Neural progenitor cell (in vitro differentiated cells): Measurements from ENCODE around the gene PCSK1N. TPM values are rescaled to one million over a fixed set of nuclear protein-coding genes. Genes with fewer than 3 reads are reported as not detected.
"Not testable (repeated sequence)": the region's sequence is repeated elsewhere in the genome, so short reads cannot be mapped to it uniquely, and the experiment has no call there.

Source experiments
- DNase-seq: peaks from one replicate; pipeline ENCODE4 v3.0.0-alpha.2; 2016; ENCODE audit warnings: low spot score
- H2AFZ ChIP-seq: fragments of 200-600 bp; sonication (generic); replicated peaks from 2 replicates; pipeline ENCODE4 v1.6.1; 2016; ENCODE audit warnings: antibody characterized with exemption
- H3F3A ChIP-seq: fragments of 200-600 bp; sonication (generic); 2 replicates; pipeline ENCODE4 v1.6.1; 2016; ENCODE audit warnings: antibody characterized with exemption, low read depth
- H3K27ac ChIP-seq: fragments of 200-600 bp; sonication (generic); 2 replicates; pipeline ENCODE4 v1.5.1; 2016; ENCODE audit warnings: mild to moderate bottlenecking
- H3K27me3 ChIP-seq: fragments of 200-600 bp; sonication (generic); 2 replicates; pipeline ENCODE4 v1.6.1; 2016; ENCODE audit warnings: mild to moderate bottlenecking, moderate library complexity
- H3K36me3 ChIP-seq: fragments of 200-600 bp; sonication (generic); 2 replicates; pipeline ENCODE4 v1.5.1; 2016
- H3K4me1 ChIP-seq: fragments of 200-600 bp; sonication (generic); 2 replicates; pipeline ENCODE4 v1.6.1; 2016; ENCODE audit warnings: mixed run types
- H3K4me2 ChIP-seq: fragments of 200-600 bp; sonication (generic); 2 replicates; pipeline ENCODE4 v1.6.1; 2016
- H3K4me3 ChIP-seq: fragments of 200-600 bp; sonication (generic); 2 replicates; pipeline ENCODE4 v1.5.1; 2016
- H3K79me2 ChIP-seq: fragments of 200-600 bp; sonication (generic); 2 replicates; pipeline ENCODE4 v1.6.1; 2016; ENCODE audit warnings: low read depth
- H3K9ac ChIP-seq: fragments of 200-600 bp; sonication (generic); 2 replicates; pipeline ENCODE4 v1.6.1; 2016
- H3K9me3 ChIP-seq: fragments of 200-600 bp; sonication (generic); 2 replicates; pipeline ENCODE4 v1.5.1; 2016; ENCODE audit warnings: low read depth
- H4K20me1 ChIP-seq: fragments of 200-600 bp; sonication (generic); 2 replicates; pipeline ENCODE4 v1.6.1; 2016; ENCODE audit warnings: low read depth
- H3K27ac Mint-ChIP-seq: 3 replicates; pipeline ENCODE4 v1.8.0; 2021; ENCODE audit warnings: mixed read lengths
- H3K27me3 Mint-ChIP-seq: 2 replicates; pipeline ENCODE4 v1.8.0; 2022; ENCODE audit warnings: low read depth, mild to moderate bottlenecking, inconsistent platforms, moderate library complexity, mixed read lengths; ENCODE audit not compliant: insufficient read depth
- H3K36me3 Mint-ChIP-seq: 3 replicates; pipeline ENCODE4 v1.8.0; 2021; ENCODE audit warnings: mixed read lengths
- H3K4me1 Mint-ChIP-seq: 3 replicates; pipeline ENCODE4 v1.8.0; 2021; ENCODE audit warnings: mixed read lengths
- H3K4me3 Mint-ChIP-seq: 3 replicates; pipeline ENCODE4 v1.8.0; 2021; ENCODE audit warnings: mild to moderate bottlenecking, moderate library complexity, mixed read lengths
- H3K9me3 Mint-ChIP-seq: 3 replicates; pipeline ENCODE4 v1.8.0; 2020; ENCODE audit warnings: mixed read lengths
- CTCF ChIP-seq: fragments of 200-600 bp; sonication (generic); IDR thresholded peaks from 2 replicates; pipeline ENCODE4 v1.5.1; 2017; ENCODE audit warnings: antibody characterized with exemption, mild to moderate bottlenecking
- EZH2 ChIP-seq: fragments of 200-600 bp; sonication (generic); IDR thresholded peaks from 2 replicates; pipeline ENCODE4 v1.6.1; 2017; ENCODE audit warnings: antibody characterized with exemption, mild to moderate bottlenecking, moderate library complexity
- EZH2phosphoT487 ChIP-seq: fragments of 200-600 bp; sonication (generic); IDR thresholded peaks from 2 replicates; pipeline ENCODE4 v1.6.1; 2017; ENCODE audit warnings: antibody characterized with exemption
- total RNA-seq: library from RNA; depleted of rRNA; stranded (reverse); fragments of >200 nt; gene quantifications from 2 replicates; pipeline ENCODE4 v1.2.3, GENCODE V29; 2015; ENCODE audit warnings: low replicate concordance

PCSK1N gene
- total RNA-seq: 2.4 TPM in 1 of 2 replicates, not detected in the other

- Mint-ChIP-seq H3K27ac (no peak within 1 kb of the TSS), H3K4me3 (peak within 1 kb of the TSS; percentile 88), H3K9me3 (peaks cover 13% of the 10 kb centered on the region), H3K4me1 (peaks cover 16% of the 10 kb centered on the region), H3K27me3 (peaks cover 26% of the 10 kb centered on the region), H3K36me3 (no peaks in the 10 kb centered on the region)
- TF ChIP-seq EZH2phosphoT487: no peak
- no peak for TF ChIP-seq CTCF
- TF ChIP-seq EZH2: no peak
- Histone ChIP-seq H3K27ac (no peak within 1 kb of the TSS), H3K27me3 (peaks cover 70% of the 10 kb centered on the region), H2AFZ (no peak within 1 kb of the TSS), H3K9me3 (no peaks in the 10 kb centered on the region), H3K79me2 (no peaks in the 10 kb centered on the region), H3K4me1 (no peaks in the 10 kb centered on the region), H3K9ac (no peak within 1 kb of the TSS), H3F3A (no peaks in the 10 kb centered on the region), H3K4me3 (peak within 1 kb of the TSS; percentile 44), H3K4me2 (peak within 1 kb of the TSS; percentile 80), H3K36me3 (no peaks in the 10 kb centered on the region), H4K20me1 (no peaks in the 10 kb centered on the region)
- DNase-seq: peak; percentile 51
Observed at GRCh38 chrX:48835524-48836329, at the start of gene PCSK1N. TSS of gene PCSK1N (minus strand) at chrX:48835610. CDS start at chrX:48835532, 78 bp downstream.

- Mint-ChIP-seq H3K4me3 (no peak overlapping the region), H3K27me3 (peaks cover 3% of the 10 kb centered on the region), H3K36me3 (no peaks in the 10 kb centered on the region), H3K27ac (no peak overlapping the region), H3K9me3 (peaks cover 7% of the 10 kb centered on the region), H3K4me1 (no peaks in the 10 kb centered on the region)
- Histone ChIP-seq H3K9ac (no peak overlapping the region), H3K4me3 (no peak overlapping the region), H3K36me3 (no peaks in the 10 kb centered on the region), H3K4me2 (no peak overlapping the region), H2AFZ (no peak overlapping the region), H3K9me3 (no peaks in the 10 kb centered on the region), H4K20me1 (no peaks in the 10 kb centered on the region), H3K79me2 (no peaks in the 10 kb centered on the region), H3F3A (no peaks in the 10 kb centered on the region), H3K27ac (no peak overlapping the region), H3K27me3 (no peaks in the 10 kb centered on the region), H3K4me1 (no peaks in the 10 kb centered on the region)
- DNase-seq: no peak
- no peak for TF ChIP-seq EZH2phosphoT487
- no peak for TF ChIP-seq CTCF
Observed at GRCh38 chrX:48883729-48884128, 48.3 kb upstream of the PCSK1N start.

GRCh38 chrX:48876944-48877343, 41.5 kb upstream of the PCSK1N start:
- not testable (repeated sequence) for H3K4me2 ChIP-seq, H3F3A ChIP-seq, H3K4me1 Mint-ChIP-seq, H3K27ac Mint-ChIP-seq, H3K9ac ChIP-seq, DNase-seq, H2AFZ ChIP-seq, H3K36me3 Mint-ChIP-seq, H4K20me1 ChIP-seq, H3K27me3 ChIP-seq, H3K4me3 Mint-ChIP-seq, H3K36me3 ChIP-seq, H3K4me3 ChIP-seq, H3K4me1 ChIP-seq, H3K9me3 Mint-ChIP-seq, H3K79me2 ChIP-seq, H3K27me3 Mint-ChIP-seq, H3K27ac ChIP-seq, H3K9me3 ChIP-seq

GRCh38 chrX:48872017-48872416, 36.6 kb upstream of the PCSK1N start:
- H3K9me3 Mint-ChIP-seq, H3K4me1 ChIP-seq, H3K4me3 ChIP-seq, H4K20me1 ChIP-seq, H3F3A ChIP-seq, H3K36me3 Mint-ChIP-seq, H3K27me3 ChIP-seq, H3K36me3 ChIP-seq, H3K9me3 ChIP-seq, H3K4me2 ChIP-seq, DNase-seq, H3K4me1 Mint-ChIP-seq, H2AFZ ChIP-seq, H3K79me2 ChIP-seq, H3K27ac Mint-ChIP-seq, H3K9ac ChIP-seq, H3K4me3 Mint-ChIP-seq, H3K27me3 Mint-ChIP-seq, H3K27ac ChIP-seq: not testable (repeated sequence)
